GM19240 (cell line): ENCODE data around the gene MED12L.
A peak's percentile ranks its signal among the peaks of the same experiment; 100 is the strongest.
"Not testable (repeated sequence)": the region's sequence is repeated elsewhere in the genome, so short reads cannot be mapped to it uniquely, and the experiment has no call there.

ENCODE experiments used
- DNase-seq: peaks from one replicate; pipeline ENCODE4 v3.0.0; 2011; ENCODE audit warnings: low spot score; ENCODE audit not compliant: insufficient read length

MED12L gene

DNA sequence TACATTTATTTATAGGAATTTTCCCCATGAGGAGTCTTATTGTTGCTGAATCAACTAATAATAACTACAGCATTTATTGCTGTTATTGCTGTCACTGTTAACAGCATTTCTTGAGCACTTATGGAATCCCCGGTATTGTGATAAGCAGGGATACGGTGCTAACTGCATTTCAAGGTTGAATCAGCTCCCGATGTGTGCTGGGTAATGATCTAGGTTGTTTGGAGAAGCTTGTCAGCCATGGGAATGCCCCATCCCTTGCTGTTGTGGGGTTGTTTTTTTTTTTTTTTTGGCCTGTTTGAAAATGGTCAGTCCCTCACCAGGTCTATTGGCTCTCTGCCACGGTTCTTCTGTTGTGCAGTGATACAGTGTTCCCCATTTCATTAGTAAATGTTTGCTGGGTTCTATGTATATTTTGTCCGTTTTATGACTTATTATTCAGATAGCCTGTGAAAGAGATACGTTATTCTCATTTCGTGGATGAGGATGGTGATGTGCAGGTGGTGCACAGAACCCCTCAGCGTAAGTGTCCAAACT is 48.5 kb downstream of the MED12L start:
- DNase-seq, result no peak

DNA sequence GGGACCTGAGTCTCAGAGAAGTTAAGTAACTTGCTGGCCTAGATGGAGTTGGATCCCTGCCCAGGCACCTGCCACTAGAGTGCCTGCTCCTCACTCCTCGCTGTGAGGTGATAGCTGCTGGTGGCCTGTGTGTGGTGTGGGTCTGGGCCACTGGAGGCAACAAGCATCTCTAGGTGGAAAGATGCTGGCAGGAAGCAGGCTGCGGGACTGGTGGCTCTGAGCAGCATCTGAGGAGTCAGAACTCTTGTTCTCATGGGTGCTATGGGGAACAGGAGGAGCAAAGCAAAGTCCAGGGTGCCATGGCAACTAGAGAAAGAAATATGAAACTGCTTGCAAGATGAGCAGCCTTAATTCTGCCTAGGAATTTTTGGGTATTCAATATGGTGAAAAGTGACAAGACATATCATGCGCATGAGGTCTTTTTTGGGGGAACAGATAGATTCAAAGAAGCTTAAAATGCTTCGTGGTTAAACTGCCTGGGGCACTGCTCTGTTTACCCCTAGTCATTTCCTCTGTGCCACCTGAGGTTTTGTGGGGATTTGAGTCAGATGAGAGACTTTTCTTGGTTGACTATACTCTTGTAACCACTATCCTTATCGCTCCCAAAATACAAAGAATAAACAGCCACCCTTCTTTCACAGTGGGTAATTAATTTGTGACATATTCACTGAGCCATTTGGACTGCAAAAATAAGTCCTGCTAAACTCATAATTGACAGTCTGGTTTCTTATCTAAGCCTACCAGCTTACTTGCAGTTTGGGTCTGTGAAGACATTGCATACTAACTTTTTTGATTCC is 50.3 kb downstream of the MED12L start:
- no peak for DNase-seq

- DNase-seq, result no peak
Observed at GRCh38 chr3:151142929-151143328, 57.5 kb downstream of the MED12L start.

- DNase-seq, result no peak
Observed at GRCh38 chr3:151144016-151144415, 58.6 kb downstream of the MED12L start.

DNA sequence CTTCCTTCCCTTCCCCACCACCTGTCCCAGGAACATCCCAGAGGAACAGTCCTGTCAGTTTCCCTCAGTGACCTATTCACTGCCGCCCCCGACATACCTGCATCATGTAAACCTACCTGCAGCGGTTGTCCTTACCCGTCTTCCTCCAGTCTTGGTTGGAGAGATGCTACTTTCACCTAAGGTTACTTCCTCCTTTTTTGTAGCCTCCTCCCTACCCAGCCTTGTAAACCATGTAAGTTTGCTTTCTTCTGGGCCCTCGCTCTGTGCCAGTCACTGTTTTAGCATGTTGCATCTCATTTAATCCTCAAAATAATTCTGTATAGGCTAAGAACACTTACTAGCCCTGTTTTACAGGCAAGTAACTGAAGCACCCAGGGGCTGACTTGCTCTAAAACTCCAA is 59.3 kb downstream of the MED12L start:
- DNase-seq, result no peak

GRCh38 chr3:151145713-151146070 is 60.2 kb downstream of the MED12L start:
- DNase-seq, result no peak

- peak; percentile 38 for DNase-seq
Observed at GRCh38 chr3:151146071-151146730, 60.7 kb downstream of the MED12L start.

- DNase-seq, result no peak
Observed at GRCh38 chr3:151146731-151147091, 61.2 kb downstream of the MED12L start.

- DNase-seq, result no peak
Observed at GRCh38 chr3:151147299-151147698, 61.8 kb downstream of the MED12L start.

DNA sequence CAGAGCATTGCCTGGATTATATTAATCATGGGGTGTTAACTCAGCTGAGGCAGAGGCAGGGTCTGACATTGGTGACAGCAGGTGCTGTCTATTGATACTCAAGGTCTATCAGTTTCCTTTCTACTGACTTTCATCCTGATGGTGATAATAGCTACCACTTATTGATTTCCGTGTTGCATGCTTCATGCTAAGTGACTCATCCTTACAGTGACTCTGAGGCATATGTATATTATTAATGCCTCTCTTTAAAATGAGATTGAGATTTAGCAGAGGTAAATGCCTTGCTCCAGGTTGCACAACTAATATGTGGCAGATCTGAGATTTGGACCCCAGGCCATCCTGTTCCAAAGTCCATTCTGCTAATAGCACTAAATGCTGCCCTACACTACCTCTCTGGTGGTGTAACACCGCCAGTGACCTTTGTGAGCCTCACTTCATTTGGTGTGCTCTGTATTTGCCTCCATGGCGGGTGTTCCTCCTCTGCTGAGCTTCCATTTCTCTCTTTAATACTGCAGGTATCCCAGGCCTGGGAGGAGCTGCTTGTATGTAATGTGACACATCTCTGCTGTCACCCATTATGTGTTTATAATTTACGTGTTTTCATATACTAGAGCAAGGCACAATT is 67.1 kb downstream of the MED12L start:
- no peak for DNase-seq

DNA sequence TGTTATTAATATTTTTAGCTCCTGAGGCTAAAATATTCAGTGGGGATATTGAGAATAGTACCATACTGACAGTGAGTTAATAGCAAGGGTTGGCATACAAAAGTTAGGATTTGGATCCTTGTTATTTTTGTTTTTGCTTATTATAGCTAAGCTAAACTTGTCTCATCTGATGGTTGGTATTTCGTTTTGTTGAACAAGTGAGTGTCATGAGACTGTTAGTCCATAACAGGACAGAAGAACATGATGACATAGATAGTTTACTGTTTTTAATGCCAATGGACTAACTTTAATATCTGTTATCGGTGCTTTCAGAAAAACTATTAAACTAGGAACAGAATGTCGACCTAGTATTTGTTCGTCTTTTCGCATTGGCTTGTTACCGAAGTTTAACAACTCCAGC is 69.1 kb downstream of the MED12L start:
- DNase-seq, result no peak

GRCh38 chr3:151155409-151156128 is 70.1 kb downstream of the MED12L start:
- no peak for DNase-seq

DNA sequence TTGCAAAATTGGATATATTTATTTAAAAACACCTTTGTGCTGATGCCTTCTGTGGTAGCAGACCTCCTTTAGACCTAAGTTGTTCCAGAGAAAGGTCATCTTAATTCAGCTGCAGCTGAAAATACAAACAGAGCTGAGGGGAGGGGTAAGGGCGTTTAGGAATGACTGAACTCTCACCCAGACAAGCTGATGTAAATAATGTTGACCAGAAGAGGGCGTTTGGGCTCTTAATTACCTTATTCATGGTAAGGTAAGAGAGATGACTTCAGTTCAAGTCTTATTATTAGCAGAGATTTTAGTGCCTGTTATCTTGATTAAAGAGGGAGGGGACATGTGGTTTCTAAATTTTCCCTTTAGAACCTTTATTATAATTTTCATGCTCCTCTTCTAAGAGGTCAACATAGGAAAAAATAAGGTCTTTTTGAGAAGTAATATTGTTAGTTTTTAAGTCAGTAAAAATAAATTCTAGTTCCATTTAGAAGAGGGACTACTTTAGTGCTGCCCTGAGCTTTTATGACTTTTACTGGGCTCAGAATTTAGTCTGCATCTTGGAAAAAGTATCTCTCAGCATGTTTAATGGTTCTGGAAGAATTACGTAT is 71.3 kb downstream of the MED12L start:
- DNase-seq, result peak; percentile 55

DNA sequence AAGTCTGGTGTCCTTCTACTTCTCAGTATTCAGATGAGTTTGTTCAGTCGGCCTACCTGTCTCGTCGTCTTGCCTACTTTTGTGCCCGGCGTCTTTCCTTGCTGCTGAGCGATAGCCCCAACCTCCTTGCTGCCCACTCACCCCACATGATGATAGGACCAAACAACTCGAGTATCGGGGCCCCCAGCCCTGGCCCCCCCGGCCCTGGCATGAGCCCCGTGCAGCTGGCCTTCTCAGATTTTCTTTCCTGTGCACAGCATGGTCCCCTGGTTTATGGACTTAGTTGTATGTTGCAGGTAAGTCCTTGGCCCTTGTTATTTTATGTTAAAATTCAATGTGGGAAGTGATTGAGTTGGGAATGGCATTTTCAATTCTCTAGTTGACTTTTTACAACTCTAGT is 74.3 kb downstream of the MED12L start:
- DNase-seq, result no peak

GRCh38 chr3:151165226-151165625 is 79.8 kb downstream of the MED12L start:
- no peak for DNase-seq

- no peak for DNase-seq
Observed at GRCh38 chr3:151166161-151166560, 80.7 kb downstream of the MED12L start.

GRCh38 chr3:151168269-151169094 is 83.0 kb downstream of the MED12L start:
- DNase-seq, result peak; percentile 28

DNA sequence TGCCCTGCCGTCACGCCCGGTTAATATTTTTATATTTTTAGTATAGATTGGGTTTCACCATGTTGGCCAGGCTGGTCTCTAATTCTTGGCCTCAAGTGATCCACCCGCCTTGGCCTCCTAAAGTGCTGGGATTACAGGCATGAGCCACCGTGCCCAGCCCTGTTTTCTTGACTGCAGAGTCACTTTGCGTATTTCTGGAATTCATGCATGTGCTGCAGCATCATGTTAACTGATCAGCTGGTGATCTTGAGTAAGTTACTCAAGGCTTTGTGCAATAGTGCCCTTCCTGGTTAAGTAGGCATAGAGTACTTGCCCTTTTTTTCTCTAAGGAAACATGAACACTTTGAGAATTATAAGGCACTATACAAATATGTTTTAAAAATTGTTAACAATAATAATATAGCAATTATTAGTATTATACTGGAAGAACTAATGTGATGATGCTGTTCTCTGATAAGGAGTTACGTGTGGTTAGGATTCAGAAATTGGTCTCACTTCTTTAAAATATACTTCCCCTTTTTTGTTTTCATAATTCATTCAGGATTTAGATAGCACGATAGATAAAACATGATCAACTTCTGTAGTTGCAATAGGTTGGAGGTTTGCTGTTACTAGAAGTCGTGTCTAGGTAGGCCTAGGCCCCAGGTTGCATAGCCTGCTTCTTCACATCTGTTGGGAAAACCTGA is 83.9 kb downstream of the MED12L start:
- no peak for DNase-seq

DNA sequence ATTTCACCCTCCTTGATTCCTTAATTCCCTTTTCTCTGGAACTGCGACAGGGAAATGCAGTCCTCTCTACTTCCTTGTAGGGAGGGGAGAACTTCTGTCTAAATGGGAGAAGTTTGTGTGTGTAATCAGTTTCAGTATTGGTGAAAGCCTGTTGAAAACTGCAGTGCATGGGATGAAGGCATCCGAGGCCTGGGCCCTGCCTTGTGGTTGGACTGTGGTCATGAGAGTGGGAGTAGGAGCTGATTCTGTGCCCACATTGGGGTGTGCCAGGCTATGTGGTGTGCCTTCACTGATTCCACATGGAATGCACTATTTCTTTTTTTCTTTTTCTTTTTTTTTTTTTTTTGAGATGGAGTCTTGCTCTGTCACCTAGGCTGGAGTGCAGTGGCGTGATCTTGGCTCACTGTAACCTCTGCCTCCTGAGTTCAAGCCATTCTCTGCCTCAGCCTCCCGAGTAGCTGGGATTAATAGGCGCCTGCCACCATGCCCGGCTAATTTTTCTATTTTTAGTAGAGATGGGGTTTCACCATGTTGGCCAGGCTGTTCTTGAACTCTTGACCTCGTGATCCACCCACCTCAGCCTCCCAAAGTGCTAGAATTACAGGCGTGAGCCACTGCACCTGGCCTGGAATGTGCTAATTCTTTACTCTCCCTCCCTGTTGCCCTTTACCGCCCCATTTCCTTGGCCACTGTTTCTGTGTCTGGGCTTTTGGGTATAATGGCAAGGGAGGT is 84.7 kb downstream of the MED12L start:
- not testable (repeated sequence) for DNase-seq
